ENCODE measurements around the gene ZNF646.

DNA sequence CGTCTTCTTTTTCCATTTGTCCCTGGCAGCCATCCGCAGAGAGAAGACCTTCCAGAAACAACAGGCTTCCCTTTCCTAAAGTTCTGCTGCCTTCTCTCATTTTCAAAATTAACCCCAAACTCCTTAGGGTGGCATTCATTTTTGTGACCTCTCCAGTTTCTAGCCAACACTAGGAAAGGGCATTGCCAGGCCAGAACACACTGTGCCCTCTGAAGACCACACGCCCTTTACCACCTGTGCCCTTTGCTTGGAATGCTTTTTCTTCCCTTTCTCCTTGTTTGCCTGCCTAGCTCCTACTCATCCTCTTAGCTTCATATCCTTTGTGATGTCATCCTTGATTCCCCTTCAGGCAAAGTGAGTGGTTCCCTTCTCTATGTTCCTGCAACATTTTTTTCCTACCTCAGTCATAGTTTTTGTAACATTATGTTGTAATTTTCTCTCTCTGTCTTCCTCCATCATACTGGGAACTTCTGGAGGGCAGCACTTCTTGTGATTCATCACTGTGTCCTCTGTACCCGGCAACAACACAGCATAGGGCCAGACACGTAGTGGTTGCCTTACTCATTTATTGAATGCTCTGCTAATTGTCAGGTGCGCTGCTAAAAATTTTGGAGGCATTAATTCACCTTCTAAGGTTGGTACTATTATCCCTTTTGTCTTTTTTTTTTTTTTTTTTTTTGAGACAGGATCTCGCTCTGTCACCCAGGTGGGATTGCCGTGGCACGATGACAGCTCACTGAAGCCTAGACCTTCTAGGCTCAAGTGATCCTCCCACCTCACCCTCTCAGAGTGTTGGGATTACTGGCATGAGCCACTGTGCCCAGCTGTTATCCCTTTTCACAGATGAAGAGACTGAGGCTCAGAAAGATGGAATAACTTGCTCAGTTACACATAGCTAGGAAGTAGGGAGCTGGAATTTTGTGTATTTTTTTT, 44.3 kb downstream of the ZNF646 start:
- TF ChIP-seq POLR2A (IDR thresholded peaks at IDR 0.05; ENCODE audit: low read depth, low read length), result no peak
- TF ChIP-seq TAF1 (IDR thresholded peaks at IDR 0.05; ENCODE audit: borderline replicate concordance, low read depth, low read length), result no peak
- no peak for TF ChIP-seq POLR2AphosphoS5 (IDR thresholded peaks at IDR 0.05; ENCODE audit: low read depth, low read length)
